IPS-15b (cell line): ENCODE results near the gene MPRIP.
A peak's percentile ranks its signal among the peaks of the same experiment; 100 is the strongest.

ENCODE experiments used
- H3K27me3 ChIP-seq: one replicate; pipeline ENCODE4 v1.6.1; 2013; ENCODE audit warnings: low read length; ENCODE audit not compliant: control insufficient read depth, insufficient read depth
- H3K36me3 ChIP-seq: one replicate; pipeline ENCODE4 v1.6.1; 2013; ENCODE audit warnings: low read length; ENCODE audit not compliant: control insufficient read depth, insufficient read depth
- H3K4me1 ChIP-seq: one replicate; pipeline ENCODE4 v1.6.1; 2013; ENCODE audit warnings: mild to moderate bottlenecking, low read length; ENCODE audit not compliant: control insufficient read depth, insufficient read depth
- H3K4me3 ChIP-seq: one replicate; pipeline ENCODE4 v1.5.1; 2013; ENCODE audit warnings: low read depth, low read length
- H3K9ac ChIP-seq: one replicate; pipeline ENCODE4 v1.6.1; 2013; ENCODE audit warnings: low read depth, mild to moderate bottlenecking, low read length
- H3K9me3 ChIP-seq: one replicate; pipeline ENCODE4 v1.6.1; 2013; ENCODE audit warnings: mild to moderate bottlenecking, low read length; ENCODE audit not compliant: control insufficient read depth, insufficient read depth

The MPRIP gene

GRCh38 chr17:17105976-17106375 is 63.7 kb downstream of the MPRIP start:
- no peaks in the 10 kb centered on the region for H3K9me3 ChIP-seq
- H3K9ac ChIP-seq: no peak overlapping the region
- H3K4me3 ChIP-seq: no peak overlapping the region
- no peaks in the 10 kb centered on the region for H3K4me1 ChIP-seq
- H3K36me3 ChIP-seq: no peaks in the 10 kb centered on the region
- no peaks in the 10 kb centered on the region for H3K27me3 ChIP-seq

- H3K9ac ChIP-seq: no peak overlapping the region
- H3K9me3 ChIP-seq: no peaks in the 10 kb centered on the region
- no peaks in the 10 kb centered on the region for H3K36me3 ChIP-seq
- no peak overlapping the region for H3K4me3 ChIP-seq
- H3K4me1 ChIP-seq: no peaks in the 10 kb centered on the region
- no peaks in the 10 kb centered on the region for H3K27me3 ChIP-seq
Observed at GRCh38 chr17:17106756-17107155, 64.5 kb downstream of the MPRIP start.

GRCh38 chr17:17107281-17107680 is 65.0 kb downstream of the MPRIP start:
- no peak overlapping the region for H3K9ac ChIP-seq
- H3K4me1 ChIP-seq: no peaks in the 10 kb centered on the region

GRCh38 chr17:17107891-17108431 is 65.7 kb downstream of the MPRIP start:
- peak overlapping the region; percentile 47 for H3K9ac ChIP-seq
- no peaks in the 10 kb centered on the region for H3K36me3 ChIP-seq
- H3K9me3 ChIP-seq: no peaks in the 10 kb centered on the region
- no peaks in the 10 kb centered on the region for H3K27me3 ChIP-seq
- no peaks in the 10 kb centered on the region for H3K4me1 ChIP-seq
- H3K4me3 ChIP-seq: no peak overlapping the region

More at GRCh38 chr17:17107281-17107680, 65.0 kb downstream of the MPRIP start:
- Histone ChIP-seq H3K9me3 (no peaks in the 10 kb centered on the region), H3K27me3 (no peaks in the 10 kb centered on the region), H3K36me3 (no peaks in the 10 kb centered on the region), H3K4me3 (no peak overlapping the region)

- peak overlapping the region; percentile 47 for H3K9ac ChIP-seq
Observed at GRCh38 chr17:17108451-17109049, 66.3 kb downstream of the MPRIP start.

GRCh38 chr17:17109256-17109655 is 67.0 kb downstream of the MPRIP start:
- Histone ChIP-seq H3K4me1 (no peaks in the 10 kb centered on the region), H3K9me3 (no peaks in the 10 kb centered on the region), H3K36me3 (no peaks in the 10 kb centered on the region), H3K4me3 (no peak overlapping the region), H3K9ac (no peak overlapping the region), H3K27me3 (no peaks in the 10 kb centered on the region)

More at GRCh38 chr17:17108451-17109049, 66.3 kb downstream of the MPRIP start:
- H3K9me3 ChIP-seq: no peaks in the 10 kb centered on the region
- no peaks in the 10 kb centered on the region for H3K27me3 ChIP-seq
- H3K36me3 ChIP-seq: no peaks in the 10 kb centered on the region
- no peaks in the 10 kb centered on the region for H3K4me1 ChIP-seq
- no peak overlapping the region for H3K4me3 ChIP-seq

GRCh38 chr17:17109907-17110306 is 67.7 kb downstream of the MPRIP start:
- Histone ChIP-seq H3K27me3 (no peaks in the 10 kb centered on the region), H3K36me3 (no peaks in the 10 kb centered on the region), H3K9ac (no peak overlapping the region), H3K4me1 (no peaks in the 10 kb centered on the region), H3K4me3 (no peak overlapping the region), H3K9me3 (no peaks in the 10 kb centered on the region)

GRCh38 chr17:17110520-17110919 is 68.3 kb downstream of the MPRIP start:
- Histone ChIP-seq H3K36me3 (no peaks in the 10 kb centered on the region), H3K4me3 (no peak overlapping the region), H3K4me1 (no peaks in the 10 kb centered on the region), H3K9ac (no peak overlapping the region), H3K9me3 (no peaks in the 10 kb centered on the region), H3K27me3 (no peaks in the 10 kb centered on the region)

- Histone ChIP-seq H3K9ac (no peak overlapping the region), H3K4me3 (no peak overlapping the region), H3K9me3 (no peaks in the 10 kb centered on the region), H3K36me3 (no peaks in the 10 kb centered on the region), H3K27me3 (no peaks in the 10 kb centered on the region), H3K4me1 (no peaks in the 10 kb centered on the region)
Observed at GRCh38 chr17:17111401-17112393, 69.4 kb downstream of the MPRIP start.

- no peak overlapping the region for H3K9ac ChIP-seq
- H3K4me1 ChIP-seq: no peaks in the 10 kb centered on the region
- H3K27me3 ChIP-seq: no peaks in the 10 kb centered on the region
- H3K4me3 ChIP-seq: no peak overlapping the region
- no peaks in the 10 kb centered on the region for H3K36me3 ChIP-seq
- H3K9me3 ChIP-seq: no peaks in the 10 kb centered on the region
Observed at GRCh38 chr17:17112628-17113200, 70.5 kb downstream of the MPRIP start.

- H3K4me1 ChIP-seq: no peaks in the 10 kb centered on the region
- H3K4me3 ChIP-seq: no peak overlapping the region
- no peaks in the 10 kb centered on the region for H3K27me3 ChIP-seq
- H3K9ac ChIP-seq: no peak overlapping the region
- no peaks in the 10 kb centered on the region for H3K9me3 ChIP-seq
- H3K36me3 ChIP-seq: no peaks in the 10 kb centered on the region
Observed at GRCh38 chr17:17114592-17115225, 72.5 kb downstream of the MPRIP start.
